IgD-negative memory B cell (primary cell): Measurements from ENCODE around the gene CPT1B. TPM values are rescaled to one million over a fixed set of nuclear protein-coding genes. Genes with fewer than 3 reads are reported as not detected.

Experiments
- H3K27ac Mint-ChIP-seq, 3 donors: one replicate each; pipeline ENCODE4 v1.8.0; 2020 to 2022; ENCODE audit warnings: mild to moderate bottlenecking in 3 of 3, mixed read lengths in 3 of 3, moderate library complexity in 1 of 3
- H3K27me3 Mint-ChIP-seq: one replicate; pipeline ENCODE4 v1.8.0; 2021; ENCODE audit warnings: mixed read lengths
- H3K36me3 Mint-ChIP-seq: one replicate; pipeline ENCODE4 v1.8.0; 2020; ENCODE audit warnings: mild to moderate bottlenecking, mixed read lengths
- H3K4me1 Mint-ChIP-seq, 3 donors: one replicate each; pipeline ENCODE4 v1.8.0; 2020 to 2022; ENCODE audit warnings: mixed read lengths in 3 of 3, mild to moderate bottlenecking in 1 of 3
- H3K4me3 Mint-ChIP-seq, 4 donors: one replicate each; pipeline ENCODE4 v1.8.0; 2020 to 2022; ENCODE audit warnings: mild to moderate bottlenecking in 4 of 4, mixed read lengths in 4 of 4, moderate library complexity in 3 of 4
- H3K9me3 Mint-ChIP-seq, 3 donors: one replicate each; pipeline ENCODE4 v1.8.0; 2020 to 2021; ENCODE audit warnings: mixed read lengths in 3 of 3, mild to moderate bottlenecking in 1 of 3
- polyA plus RNA-seq: library from polyadenylated mRNA; unstranded; fragments of 300-500 nt; fragmentation: Illumina TruSeq; gene quantifications from one replicate; pipeline ENCODE4 v1.2.3, GENCODE V29; 2021

The CPT1B gene
- polyA plus RNA-seq, 1 donor from 2014 or later = 1.6 TPM

DNA sequence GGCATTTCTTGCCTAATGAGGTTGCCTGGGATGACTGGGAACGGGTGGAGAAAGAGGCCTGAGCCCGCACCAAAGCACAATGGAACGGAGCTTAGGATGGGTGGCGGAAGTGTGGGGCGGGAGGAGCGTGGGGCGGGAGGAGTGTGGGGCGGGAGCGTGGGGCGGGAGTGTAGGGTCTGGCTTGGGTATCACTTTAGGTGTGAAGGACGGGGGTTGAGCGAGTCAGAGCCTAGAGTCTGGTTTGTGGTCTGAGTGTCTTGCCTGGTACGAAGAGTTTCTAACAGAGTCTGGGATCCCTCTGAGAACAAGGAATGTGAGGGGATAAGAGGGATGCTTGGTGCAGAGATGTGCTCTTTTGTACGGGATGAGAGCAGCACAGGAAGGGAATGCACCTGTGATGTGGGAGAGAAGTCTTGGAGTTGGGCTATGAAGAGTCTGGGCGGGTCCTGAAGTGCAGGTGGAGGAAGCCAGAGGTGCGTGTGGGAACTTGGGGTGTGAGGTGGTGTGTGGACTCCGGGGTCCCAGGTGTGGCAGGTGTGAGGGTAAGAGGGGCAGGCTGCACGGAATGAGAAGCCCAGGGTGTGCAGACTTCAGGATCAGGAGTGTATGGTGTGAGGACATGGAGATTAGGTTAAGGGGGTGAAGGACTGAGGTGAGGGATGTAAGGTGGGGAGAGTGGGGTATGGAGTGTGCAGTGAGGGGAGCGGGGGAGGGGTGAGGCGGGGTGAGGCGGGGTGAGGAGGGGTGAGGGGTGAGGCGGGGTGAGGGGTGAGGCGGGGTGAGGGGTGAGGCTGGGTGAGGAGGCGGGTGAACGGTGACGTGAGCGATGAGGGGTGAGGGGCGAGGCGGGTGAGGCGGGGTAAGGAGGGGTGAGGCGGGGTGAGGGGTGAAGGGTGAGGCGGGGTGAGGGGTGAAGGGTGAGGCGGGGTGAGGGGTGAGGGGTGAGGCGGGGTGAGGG, 16.5 kb downstream of the CPT1B start:
- Mint-ChIP-seq H3K9me3 (no peaks in the 10 kb centered on the region), H3K27ac (peak overlapping the region; percentile 2 to 81 (median 59)), H3K4me3 (peak overlapping the region in 3 of 4 donors; percentile 16 to 74 (median 43)), H3K27me3 (peaks cover 4% of the 10 kb centered on the region), H3K4me1 (peaks cover 0 to 8% (median 2%) of the 10 kb centered on the region in 3 donors), H3K36me3 (peaks cover 2% of the 10 kb centered on the region)

DNA sequence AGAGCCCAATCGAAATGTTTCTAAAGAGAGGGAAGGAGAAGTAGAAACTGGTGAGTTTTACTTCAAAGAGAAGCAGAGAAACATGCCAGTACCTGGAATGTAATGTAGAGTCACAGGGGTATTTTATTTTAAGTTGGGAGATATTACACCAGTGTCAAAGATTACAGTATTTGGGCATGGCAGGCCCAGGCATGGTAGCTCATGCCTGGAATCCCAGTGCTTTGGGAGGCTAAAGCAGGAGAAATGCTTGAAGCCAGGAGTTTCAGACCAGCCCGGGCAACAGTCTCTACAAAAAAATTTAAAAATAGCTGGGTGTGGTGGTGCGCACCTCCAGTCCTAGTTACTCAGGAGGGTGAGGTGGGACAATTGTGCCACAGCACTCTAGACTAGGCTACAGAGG, 18.2 kb downstream of the CPT1B start:
- Mint-ChIP-seq H3K9me3 (no peaks in the 10 kb centered on the region), H3K4me3 (peak overlapping the region in 1 of 4 donors; percentile 16), H3K27ac (peak overlapping the region in 1 of 3 donors; percentile 65), H3K27me3 (peaks cover 4% of the 10 kb centered on the region), H3K4me1 (peaks cover 0 to 8% (median 2%) of the 10 kb centered on the region in 3 donors), H3K36me3 (no peaks in the 10 kb centered on the region)

DNA sequence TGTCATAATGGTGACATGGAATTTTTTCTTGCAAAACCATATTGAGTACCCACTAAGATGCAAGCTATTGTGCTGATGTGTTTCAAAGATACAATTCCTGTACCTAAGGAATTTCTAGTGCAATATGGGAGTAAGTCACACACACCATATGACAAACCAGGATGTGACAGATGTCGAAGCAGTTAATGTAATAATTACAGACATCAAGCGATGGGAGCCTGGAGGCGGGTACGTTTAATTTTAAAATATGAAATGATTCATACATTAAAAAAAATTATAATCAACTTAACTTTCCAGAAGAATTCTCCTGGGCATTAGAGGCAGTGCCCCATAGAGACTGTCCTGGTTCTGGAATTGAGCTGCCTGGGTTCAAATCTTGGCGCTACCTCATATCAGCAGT, 21.5 kb downstream of the CPT1B start:
- H3K9me3 Mint-ChIP-seq = no peaks in the 10 kb centered on the region
- peaks cover 1% of the 10 kb centered on the region for H3K27me3 Mint-ChIP-seq
- H3K4me3 Mint-ChIP-seq = peak overlapping the region in 1 of 4 donors; percentile 9
- no peak overlapping the region for H3K27ac Mint-ChIP-seq
- H3K4me1 Mint-ChIP-seq = no peaks in the 10 kb centered on the region
- no peaks in the 10 kb centered on the region for H3K36me3 Mint-ChIP-seq

GRCh38 chr22:50553310-50553709, 24.9 kb downstream of the CPT1B start:
- Mint-ChIP-seq H3K4me1 (peaks cover 0 to 9% (median 3%) of the 10 kb centered on the region in 3 donors), H3K9me3 (no peaks in the 10 kb centered on the region), H3K4me3 (no peak overlapping the region), H3K27me3 (no peaks in the 10 kb centered on the region), H3K27ac (no peak overlapping the region), H3K36me3 (no peaks in the 10 kb centered on the region)

- H3K4me3 Mint-ChIP-seq = peak overlapping the region in 1 of 4 donors; percentile 58
- no peaks in the 10 kb centered on the region for H3K36me3 Mint-ChIP-seq
- no peaks in the 10 kb centered on the region for H3K9me3 Mint-ChIP-seq
- H3K27ac Mint-ChIP-seq = no peak overlapping the region
- peaks cover 0 to 11% (median 7%) of the 10 kb centered on the region in 3 donors for H3K4me1 Mint-ChIP-seq
- H3K27me3 Mint-ChIP-seq = no peaks in the 10 kb centered on the region
Measured at GRCh38 chr22:50551160-50551752, 27.0 kb downstream of the CPT1B start.

GRCh38 chr22:50550395-50550794, 27.8 kb downstream of the CPT1B start:
- Mint-ChIP-seq H3K27ac (no peak overlapping the region), H3K4me1 (peaks cover 0 to 11% (median 9%) of the 10 kb centered on the region in 3 donors), H3K27me3 (no peaks in the 10 kb centered on the region), H3K36me3 (no peaks in the 10 kb centered on the region), H3K9me3 (no peaks in the 10 kb centered on the region), H3K4me3 (peak overlapping the region; percentile 17 to 88 (median 66))

GRCh38 chr22:50548921-50549790, 29.1 kb downstream of the CPT1B start:
- peak overlapping the region in 2 of 3 donors; percentile 69 to 80 for H3K27ac Mint-ChIP-seq
- H3K4me1 Mint-ChIP-seq = peaks cover 0 to 16% (median 9%) of the 10 kb centered on the region in 3 donors
- H3K36me3 Mint-ChIP-seq = no peaks in the 10 kb centered on the region
- H3K27me3 Mint-ChIP-seq = no peaks in the 10 kb centered on the region
- H3K9me3 Mint-ChIP-seq = no peaks in the 10 kb centered on the region
- H3K4me3 Mint-ChIP-seq = peak overlapping the region; percentile 75 to 87 (median 79)

- Mint-ChIP-seq H3K36me3 (no peaks in the 10 kb centered on the region), H3K4me1 (peaks cover 0 to 16% (median 9%) of the 10 kb centered on the region in 3 donors), H3K4me3 (peak overlapping the region; percentile 45 to 87 (median 68)), H3K27me3 (no peaks in the 10 kb centered on the region), H3K27ac (peak overlapping the region; percentile 71 to 85 (median 78)), H3K9me3 (no peaks in the 10 kb centered on the region)
Measured at GRCh38 chr22:50548040-50548920, 29.9 kb downstream of the CPT1B start.

- Mint-ChIP-seq H3K36me3 (no peaks in the 10 kb centered on the region), H3K9me3 (no peaks in the 10 kb centered on the region), H3K4me1 (peaks cover 3 to 19% (median 12%) of the 10 kb centered on the region in 3 donors), H3K4me3 (peak overlapping the region in 2 of 4 donors; percentile 60 to 85), H3K27ac (peak overlapping the region; percentile 71 to 86 (median 78)), H3K27me3 (no peaks in the 10 kb centered on the region)
Measured at GRCh38 chr22:50547263-50547985, 30.8 kb downstream of the CPT1B start.

GRCh38 chr22:50546326-50547262, 31.6 kb downstream of the CPT1B start:
- peaks cover 8 to 25% (median 19%) of the 10 kb centered on the region in 3 donors for H3K4me1 Mint-ChIP-seq
- H3K27me3 Mint-ChIP-seq = no peaks in the 10 kb centered on the region
- no peaks in the 10 kb centered on the region for H3K36me3 Mint-ChIP-seq
- H3K9me3 Mint-ChIP-seq = no peaks in the 10 kb centered on the region
- H3K27ac Mint-ChIP-seq = peak overlapping the region in 1 of 3 donors; percentile 88
- peak overlapping the region in 1 of 4 donors; percentile 62 for H3K4me3 Mint-ChIP-seq

DNA sequence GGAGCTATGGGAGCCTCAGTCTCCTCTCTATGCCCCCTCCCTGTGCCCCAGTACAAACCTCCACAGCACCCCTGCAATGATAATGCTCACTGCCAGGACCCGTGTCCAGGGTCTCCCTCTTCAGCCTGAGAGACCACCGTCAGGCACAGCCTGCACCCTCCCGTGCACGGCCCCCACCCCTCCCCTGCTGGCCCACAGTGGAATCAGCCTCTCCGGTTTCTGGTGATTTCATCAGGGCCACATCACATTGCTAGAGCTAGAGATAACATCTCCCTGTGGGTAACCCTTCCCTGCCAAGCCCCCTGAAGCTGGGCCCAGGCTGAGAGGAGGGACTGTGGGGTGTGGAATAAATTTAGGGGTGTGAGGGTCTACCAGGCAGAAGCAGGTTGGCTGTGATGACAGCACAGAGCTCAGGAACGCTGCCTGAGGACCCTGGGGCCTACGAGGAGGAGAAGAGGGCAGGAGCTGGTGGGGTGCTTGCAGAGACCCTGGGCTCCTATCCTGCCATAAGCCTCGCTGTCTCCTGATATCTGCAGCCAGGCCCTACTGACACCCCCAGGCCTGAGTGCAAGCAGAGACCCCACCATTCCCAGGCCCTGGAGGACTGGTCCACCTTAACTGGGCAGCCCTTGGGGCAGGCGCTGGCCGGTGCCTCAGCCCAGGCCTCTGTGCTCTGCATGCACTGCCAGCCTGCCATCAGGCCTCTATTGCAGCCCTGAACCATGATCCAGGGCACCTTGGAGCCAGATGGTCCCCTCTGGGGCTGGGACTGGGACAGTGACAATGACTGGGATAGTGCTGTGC, 32.5 kb downstream of the CPT1B start, which contains the start of gene KLHDC7B:
KLHDC7B (plus strand) TSS at position 378 of the 804 bp plus-strand sequence; CDS start at position 723, 345 bp downstream.
- peak within 1 kb of the TSS; percentile 88 to 93 (median 89) for H3K27ac Mint-ChIP-seq
- H3K27me3 Mint-ChIP-seq = no peaks in the 10 kb centered on the region
- no peaks in the 10 kb centered on the region for H3K9me3 Mint-ChIP-seq
- no peaks in the 10 kb centered on the region for H3K36me3 Mint-ChIP-seq
- peak within 1 kb of the TSS in 2 of 4 donors; percentile 5 to 62 for H3K4me3 Mint-ChIP-seq
- peaks cover 12 to 32% (median 27%) of the 10 kb centered on the region in 3 donors for H3K4me1 Mint-ChIP-seq
